Osteocyte (in vitro differentiated cells): ENCODE measurements around the gene NT5DC3. TPM values are rescaled to one million over a fixed set of nuclear protein-coding genes. Genes with fewer than 3 reads are reported as not detected.

ENCODE experiments used
- DNase-seq: peaks from one replicate; pipeline ENCODE4 v3.0.0; 2021; ENCODE audit warnings: mixed read lengths; ENCODE audit not compliant: unreplicated experiment; ENCODE audit errors: extremely low spot score
- H3K27ac Mint-ChIP-seq: one replicate; pipeline ENCODE4 v1.8.0; 2021; ENCODE audit warnings: mild to moderate bottlenecking, mixed read lengths; ENCODE audit not compliant: unreplicated experiment
- H3K27me3 Mint-ChIP-seq: one replicate; pipeline ENCODE4 v1.8.0; 2021; ENCODE audit warnings: mixed read lengths; ENCODE audit not compliant: unreplicated experiment
- H3K36me3 Mint-ChIP-seq: one replicate; pipeline ENCODE4 v1.8.0; 2021; ENCODE audit warnings: mixed read lengths; ENCODE audit not compliant: unreplicated experiment
- H3K4me1 Mint-ChIP-seq: one replicate; pipeline ENCODE4 v1.8.0; 2021; ENCODE audit warnings: mixed read lengths; ENCODE audit not compliant: unreplicated experiment
- H3K4me3 Mint-ChIP-seq: one replicate; pipeline ENCODE4 v1.8.0; 2021; ENCODE audit warnings: mild to moderate bottlenecking, moderate library complexity, mixed read lengths; ENCODE audit not compliant: unreplicated experiment
- H3K9me3 Mint-ChIP-seq: one replicate; pipeline ENCODE4 v1.8.0; 2021; ENCODE audit warnings: mixed read lengths; ENCODE audit not compliant: unreplicated experiment
- total RNA-seq: library from RNA; stranded (reverse); gene quantifications from 2 replicates; pipeline ENCODE4 v1.2.1, GENCODE V29; 2021
- TF ChIP-seq, protein P1 (sequence below): fragments of 200-600 bp; sonication (generic); IDR thresholded peaks from 2 replicates; pipeline ENCODE4 v1.5.0; 2021; ENCODE audit warnings: antibody characterized with exemption, mild to moderate bottlenecking, moderate library complexity

NT5DC3 gene
- total RNA-seq, 1 donor from 2014 or later: 12.5 TPM

DNA sequence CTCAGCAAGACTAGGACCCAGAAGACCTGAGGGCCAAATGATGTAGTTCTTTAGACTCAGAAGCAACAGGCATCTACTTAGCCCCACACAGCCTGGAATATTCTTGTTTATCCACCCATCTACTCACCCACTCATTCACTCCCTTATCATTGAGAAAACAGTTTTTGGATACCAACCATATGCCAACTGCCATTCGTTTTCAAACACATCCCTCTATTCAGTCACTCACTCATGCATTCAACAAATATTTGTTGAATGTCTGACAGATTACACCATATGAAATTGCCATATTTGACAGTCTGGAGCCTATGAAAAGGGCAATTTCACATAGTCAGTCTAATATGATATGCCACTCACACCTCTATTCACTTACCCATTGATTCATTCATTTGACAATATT is 103.2 kb downstream of the NT5DC3 start:
- H3K4me3 Mint-ChIP-seq: no peak overlapping the region
- H3K27ac Mint-ChIP-seq: no peak overlapping the region
- DNase-seq: no peak
- TF ChIP-seq, protein P1, sequence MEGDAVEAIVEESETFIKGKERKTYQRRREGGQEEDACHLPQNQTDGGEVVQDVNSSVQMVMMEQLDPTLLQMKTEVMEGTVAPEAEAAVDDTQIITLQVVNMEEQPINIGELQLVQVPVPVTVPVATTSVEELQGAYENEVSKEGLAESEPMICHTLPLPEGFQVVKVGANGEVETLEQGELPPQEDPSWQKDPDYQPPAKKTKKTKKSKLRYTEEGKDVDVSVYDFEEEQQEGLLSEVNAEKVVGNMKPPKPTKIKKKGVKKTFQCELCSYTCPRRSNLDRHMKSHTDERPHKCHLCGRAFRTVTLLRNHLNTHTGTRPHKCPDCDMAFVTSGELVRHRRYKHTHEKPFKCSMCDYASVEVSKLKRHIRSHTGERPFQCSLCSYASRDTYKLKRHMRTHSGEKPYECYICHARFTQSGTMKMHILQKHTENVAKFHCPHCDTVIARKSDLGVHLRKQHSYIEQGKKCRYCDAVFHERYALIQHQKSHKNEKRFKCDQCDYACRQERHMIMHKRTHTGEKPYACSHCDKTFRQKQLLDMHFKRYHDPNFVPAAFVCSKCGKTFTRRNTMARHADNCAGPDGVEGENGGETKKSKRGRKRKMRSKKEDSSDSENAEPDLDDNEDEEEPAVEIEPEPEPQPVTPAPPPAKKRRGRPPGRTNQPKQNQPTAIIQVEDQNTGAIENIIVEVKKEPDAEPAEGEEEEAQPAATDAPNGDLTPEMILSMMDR: no peak
- peaks cover 4% of the 10 kb centered on the region for H3K4me1 Mint-ChIP-seq
- H3K9me3 Mint-ChIP-seq: no peaks in the 10 kb centered on the region
- peaks cover 32% of the 10 kb centered on the region for H3K27me3 Mint-ChIP-seq
- H3K36me3 Mint-ChIP-seq: no peaks in the 10 kb centered on the region

DNA sequence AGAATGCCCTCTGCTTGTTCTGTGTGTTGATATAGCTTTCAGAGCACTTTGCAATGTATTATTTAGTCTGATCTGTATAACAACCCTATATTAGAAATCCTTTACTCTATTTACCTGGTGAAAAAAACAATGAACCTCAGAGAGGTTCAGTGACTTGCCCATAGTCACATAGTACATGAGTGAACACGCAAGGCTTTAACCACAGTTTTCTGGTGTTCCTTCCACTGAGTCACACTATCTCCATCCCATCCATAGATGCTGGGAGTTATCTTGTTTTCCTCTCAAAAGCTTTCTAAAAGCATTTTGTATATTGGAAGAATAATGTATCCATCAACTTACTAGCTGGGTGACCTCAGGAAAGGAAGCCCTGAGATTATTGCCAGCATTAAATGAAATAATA is 104.5 kb downstream of the NT5DC3 start:
- Mint-ChIP-seq H3K36me3 (no peaks in the 10 kb centered on the region), H3K4me1 (no peaks in the 10 kb centered on the region), H3K27me3 (peaks cover 29% of the 10 kb centered on the region), H3K27ac (no peak overlapping the region), H3K9me3 (peaks cover 2% of the 10 kb centered on the region), H3K4me3 (no peak overlapping the region)
- TF ChIP-seq, protein P1: no peak
- no peak for DNase-seq

DNA sequence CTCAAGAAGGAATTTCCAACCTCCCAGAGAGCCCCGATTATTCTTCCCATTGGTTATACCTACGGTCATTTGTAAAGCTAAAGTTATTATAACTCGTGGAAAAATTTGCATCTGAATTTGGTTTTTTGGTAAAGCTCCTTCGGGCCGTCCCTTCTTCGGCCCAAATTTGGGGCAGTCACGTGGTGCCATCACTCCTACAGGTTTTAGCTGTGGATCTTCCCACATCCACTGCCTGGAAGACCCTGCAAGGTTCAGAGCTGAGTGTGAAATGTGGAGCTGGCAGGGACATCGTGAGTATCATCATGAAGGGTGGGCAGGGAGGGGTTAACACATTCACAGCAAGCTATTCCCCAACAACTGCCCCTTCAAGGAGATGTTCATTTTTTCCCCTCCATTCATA is 105.7 kb downstream of the NT5DC3 start:
- Mint-ChIP-seq H3K36me3 (no peaks in the 10 kb centered on the region), H3K4me1 (no peaks in the 10 kb centered on the region)

DNA sequence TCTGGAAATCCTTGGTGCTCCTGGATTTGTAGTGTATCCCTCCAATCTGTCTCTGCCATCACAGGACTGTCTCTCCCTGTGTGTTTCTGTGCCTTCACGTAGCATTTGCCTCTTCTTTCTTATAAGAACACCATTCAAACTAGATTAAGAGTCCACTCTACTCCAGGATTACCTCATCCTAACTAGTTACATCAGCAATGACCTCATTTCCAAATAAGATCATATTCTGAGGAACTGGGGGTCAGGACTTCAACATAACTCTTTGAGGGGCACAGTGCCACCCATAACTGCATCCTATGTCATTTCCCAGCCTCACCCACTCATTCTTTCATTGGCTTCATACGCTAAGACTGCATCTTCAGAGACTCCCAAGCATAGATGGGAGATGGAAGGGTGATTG is 106.2 kb downstream of the NT5DC3 start:
- TF ChIP-seq, protein P1: no peak
- H3K27ac Mint-ChIP-seq: no peak overlapping the region
- peaks cover 23% of the 10 kb centered on the region for H3K27me3 Mint-ChIP-seq
- no peaks in the 10 kb centered on the region for H3K36me3 Mint-ChIP-seq
- no peaks in the 10 kb centered on the region for H3K4me1 Mint-ChIP-seq
- H3K4me3 Mint-ChIP-seq: no peak overlapping the region
- peaks cover 5% of the 10 kb centered on the region for H3K9me3 Mint-ChIP-seq
- no peak for DNase-seq

More for the DNA sequence above, 105.7 kb downstream of the NT5DC3 start:
- Mint-ChIP-seq H3K27me3 (peaks cover 23% of the 10 kb centered on the region), H3K27ac (no peak overlapping the region), H3K9me3 (peaks cover 5% of the 10 kb centered on the region), H3K4me3 (no peak overlapping the region)
- TF ChIP-seq, protein P1: no peak
- DNase-seq: no peak

DNA sequence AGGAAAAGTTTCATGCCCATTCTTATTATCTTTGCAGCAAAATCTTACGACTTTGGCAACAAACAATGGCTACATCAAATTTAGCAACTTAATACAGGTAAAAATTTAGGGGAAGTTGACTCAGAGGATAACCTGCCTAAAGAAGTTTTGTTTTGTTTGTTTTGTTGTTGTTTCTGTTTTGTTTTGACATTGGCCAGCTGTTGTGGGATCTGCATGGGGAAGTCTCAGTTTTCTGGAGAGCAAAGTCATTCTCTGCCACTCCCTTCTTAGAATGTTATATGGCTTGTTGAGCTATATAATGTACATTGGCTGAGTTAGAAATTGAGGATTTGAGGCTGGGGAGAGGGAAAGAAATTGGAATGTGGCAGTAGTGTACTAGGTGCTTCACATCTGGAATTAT is 109.5 kb downstream of the NT5DC3 start:
- H3K4me3 Mint-ChIP-seq: no peak overlapping the region
- no peak overlapping the region for H3K27ac Mint-ChIP-seq
- H3K9me3 Mint-ChIP-seq: peaks cover 5% of the 10 kb centered on the region
- DNase-seq: no peak
- H3K4me1 Mint-ChIP-seq: no peaks in the 10 kb centered on the region
- no peaks in the 10 kb centered on the region for H3K36me3 Mint-ChIP-seq
- TF ChIP-seq, protein P1: no peak
- H3K27me3 Mint-ChIP-seq: peaks cover 20% of the 10 kb centered on the region
